HG03565 (cell line): ENCODE data around the gene ZCWPW1.
"Not testable (repeated sequence)": the region's sequence is repeated elsewhere in the genome, so short reads cannot be mapped to it uniquely, and the experiment has no call there.

ENCODE experiments used
- ATAC-seq: cut with Tn5 transposase; IDR thresholded peaks from one replicate; pipeline ENCODE4 v1.9.1; 2021; ENCODE audit warnings: mild to moderate bottlenecking, moderate library complexity; ENCODE audit not compliant: unreplicated experiment

ZCWPW1 gene

DNA sequence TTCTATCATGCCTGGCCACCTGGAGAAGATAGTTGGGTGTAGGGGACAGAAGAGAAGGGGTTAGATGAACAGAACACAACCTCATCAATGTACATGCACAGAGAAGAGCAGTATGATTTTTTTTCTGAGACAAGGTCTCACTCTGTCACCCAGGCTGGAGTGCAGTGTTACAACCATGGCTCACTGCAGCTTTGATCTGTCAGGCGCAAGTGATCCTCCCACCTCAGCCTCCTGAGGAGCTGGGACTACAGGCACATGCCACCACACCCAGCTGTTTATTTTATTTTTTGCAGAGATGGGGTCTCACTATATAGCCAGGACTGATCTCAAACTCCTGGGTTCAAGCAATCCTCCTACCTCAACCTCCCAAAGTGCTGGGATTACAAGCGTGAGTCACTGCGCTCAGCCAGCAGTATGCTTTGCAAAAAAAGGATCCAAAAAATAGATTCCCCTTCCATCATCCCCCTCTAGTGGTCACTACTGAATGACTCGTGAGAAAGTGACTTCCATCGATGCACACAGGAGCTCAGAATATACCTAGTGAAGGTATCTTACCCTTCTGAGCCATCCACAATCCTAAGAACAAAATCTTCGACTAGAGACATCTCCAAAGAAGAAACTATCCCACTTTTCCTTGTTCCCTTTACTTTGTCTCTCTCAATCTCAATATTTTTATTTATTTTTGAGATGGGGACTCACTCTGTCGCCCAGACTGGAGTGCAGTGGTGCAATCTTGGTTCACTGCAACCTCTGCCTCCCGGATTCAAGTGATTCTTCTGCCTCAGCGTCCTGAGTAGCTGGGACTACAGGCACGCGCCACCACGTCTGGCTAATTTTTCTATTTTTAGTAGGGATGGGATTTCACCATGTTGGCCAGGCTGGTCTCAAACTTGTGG, 21.0 kb downstream of the ZCWPW1 start:
- ATAC-seq = no peak

- ATAC-seq = no peak
Measured at GRCh38 chr7:100406767-100407166, 21.7 kb downstream of the ZCWPW1 start.

DNA sequence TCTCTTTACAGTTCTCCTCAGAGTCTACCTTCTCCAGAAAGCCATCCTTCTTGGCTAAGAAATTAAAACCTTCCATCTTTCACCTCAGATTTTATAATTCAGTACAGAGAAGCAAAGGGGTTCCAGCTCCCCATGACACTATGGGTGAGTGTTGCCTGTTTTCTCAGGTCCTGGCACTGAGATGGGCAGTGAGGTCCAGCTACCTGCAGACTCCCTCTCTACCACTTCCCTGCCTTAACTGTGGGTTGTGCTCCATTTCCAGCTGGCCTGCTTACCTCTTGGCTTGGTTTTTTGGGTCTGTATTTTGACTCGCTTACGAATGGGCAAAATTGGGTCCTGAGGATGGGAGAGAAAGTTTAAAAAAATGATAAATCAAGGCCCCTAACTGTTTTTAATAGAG, 26.3 kb downstream of the ZCWPW1 start:
- ATAC-seq = no peak

GRCh38 chr7:100401811-100402210, 26.7 kb downstream of the ZCWPW1 start:
- ATAC-seq = no peak

- no peak for ATAC-seq
Measured at GRCh38 chr7:100400656-100401055, 27.8 kb downstream of the ZCWPW1 start.

- no peak for ATAC-seq
Measured at GRCh38 chr7:100400041-100400440, 28.5 kb downstream of the ZCWPW1 start.

DNA sequence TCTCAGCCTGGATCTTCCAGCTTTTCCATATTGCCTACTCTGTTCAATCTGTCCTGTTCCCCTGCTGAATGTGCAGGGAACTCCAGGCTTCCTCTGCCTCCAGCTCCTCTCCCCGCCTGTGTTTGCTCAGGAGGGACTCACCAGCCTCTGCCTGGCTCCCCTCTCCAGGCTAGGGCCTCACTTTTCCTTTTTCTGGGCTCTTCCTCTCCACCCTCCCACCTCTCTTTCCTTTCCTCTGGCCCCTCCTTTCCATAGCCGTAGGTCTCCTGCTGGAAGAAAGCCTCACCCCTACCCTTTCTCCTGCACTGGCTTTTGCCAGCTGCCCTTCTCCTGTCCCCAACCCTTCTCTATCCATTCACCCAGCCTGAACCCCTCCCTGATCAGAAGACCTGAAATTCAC, 30.3 kb downstream of the ZCWPW1 start:
- ATAC-seq = no peak

DNA sequence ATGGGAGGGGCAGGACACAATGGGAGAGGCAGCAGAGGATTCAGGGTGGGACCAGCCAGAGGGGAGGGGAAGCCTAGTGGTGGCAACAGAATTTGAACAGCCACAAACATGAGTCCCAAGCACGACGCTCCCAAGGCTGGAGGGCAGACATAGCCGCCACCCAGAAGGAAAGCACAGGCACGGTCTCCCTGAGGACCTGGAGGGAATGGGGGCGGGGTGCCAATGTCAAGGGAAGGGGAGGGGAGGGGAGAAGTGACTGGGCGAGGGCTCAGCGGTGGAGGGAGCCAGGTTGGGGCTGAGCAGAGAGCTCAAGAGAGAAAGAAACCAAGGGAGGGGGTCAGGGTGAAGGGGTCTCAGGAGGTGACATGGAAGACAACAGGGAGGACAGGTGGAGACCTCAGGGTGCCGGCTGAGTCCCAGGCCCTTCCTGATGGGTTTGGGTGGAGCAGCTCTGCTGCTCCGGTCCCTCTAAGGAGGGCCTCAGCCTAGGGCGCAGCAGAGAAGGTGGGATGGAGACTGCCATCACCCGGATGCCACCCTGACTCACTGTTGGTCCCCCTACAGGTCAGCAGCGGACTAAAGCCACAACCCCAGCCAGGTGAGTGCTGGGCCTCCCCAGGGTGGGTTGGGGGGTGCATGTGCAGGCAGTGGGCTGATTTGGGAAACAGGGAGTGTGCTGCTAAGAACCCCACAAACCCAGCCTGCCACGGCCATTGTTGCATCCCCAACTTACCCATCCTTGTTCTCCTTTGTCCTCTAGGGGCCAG, 31.0 kb downstream of the ZCWPW1 start:
- ATAC-seq = no peak

GRCh38 chr7:100396421-100396982, 32.0 kb downstream of the ZCWPW1 start:
- ATAC-seq = peak; percentile 90

GRCh38 chr7:100394077-100394476, 34.4 kb downstream of the ZCWPW1 start:
- no peak for ATAC-seq

- ATAC-seq = no peak
Measured at GRCh38 chr7:100393233-100393905, 35.1 kb downstream of the ZCWPW1 start.

DNA sequence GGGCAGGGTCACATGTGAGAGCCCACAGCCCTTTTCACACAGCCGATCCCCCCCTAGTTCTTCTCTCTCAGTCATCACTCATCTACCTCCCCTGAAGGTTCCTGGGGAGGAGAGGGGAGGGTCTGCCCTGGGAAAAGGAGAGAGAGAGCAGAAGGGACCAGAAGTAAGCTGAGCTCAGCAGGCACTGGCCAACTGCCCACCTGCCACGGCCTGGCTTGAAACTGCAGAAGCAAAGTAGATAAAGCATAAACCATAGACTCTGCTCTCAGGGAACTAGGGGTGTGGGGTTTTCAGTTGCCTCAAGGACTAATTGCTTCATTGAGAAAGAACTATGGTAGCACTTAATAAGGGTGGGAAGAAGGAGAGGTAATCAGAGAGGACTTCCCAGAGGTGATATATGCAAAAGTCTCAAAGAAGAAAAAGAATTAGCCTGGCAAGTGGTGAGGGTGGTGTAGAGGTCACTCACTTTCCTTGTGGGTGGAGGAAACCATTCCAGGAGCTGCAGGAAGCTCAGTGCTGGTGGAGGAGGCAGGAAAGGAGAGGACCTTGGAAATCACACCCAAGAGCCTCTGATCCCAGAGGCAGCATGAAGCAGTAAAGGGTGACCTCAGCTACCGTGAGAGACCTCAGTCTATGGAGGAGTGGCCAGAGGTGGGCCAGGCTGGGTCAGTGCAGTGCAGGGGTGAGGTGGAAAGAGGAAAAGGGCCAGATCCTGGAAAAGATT, 38.1 kb downstream of the ZCWPW1 start:
- no peak for ATAC-seq

- ATAC-seq = no peak
Measured at GRCh38 chr7:100389437-100390088, 38.9 kb downstream of the ZCWPW1 start.

- ATAC-seq = no peak
Measured at GRCh38 chr7:100387695-100388094, 40.8 kb downstream of the ZCWPW1 start.

GRCh38 chr7:100386940-100387339, 41.6 kb downstream of the ZCWPW1 start:
- no peak for ATAC-seq

DNA sequence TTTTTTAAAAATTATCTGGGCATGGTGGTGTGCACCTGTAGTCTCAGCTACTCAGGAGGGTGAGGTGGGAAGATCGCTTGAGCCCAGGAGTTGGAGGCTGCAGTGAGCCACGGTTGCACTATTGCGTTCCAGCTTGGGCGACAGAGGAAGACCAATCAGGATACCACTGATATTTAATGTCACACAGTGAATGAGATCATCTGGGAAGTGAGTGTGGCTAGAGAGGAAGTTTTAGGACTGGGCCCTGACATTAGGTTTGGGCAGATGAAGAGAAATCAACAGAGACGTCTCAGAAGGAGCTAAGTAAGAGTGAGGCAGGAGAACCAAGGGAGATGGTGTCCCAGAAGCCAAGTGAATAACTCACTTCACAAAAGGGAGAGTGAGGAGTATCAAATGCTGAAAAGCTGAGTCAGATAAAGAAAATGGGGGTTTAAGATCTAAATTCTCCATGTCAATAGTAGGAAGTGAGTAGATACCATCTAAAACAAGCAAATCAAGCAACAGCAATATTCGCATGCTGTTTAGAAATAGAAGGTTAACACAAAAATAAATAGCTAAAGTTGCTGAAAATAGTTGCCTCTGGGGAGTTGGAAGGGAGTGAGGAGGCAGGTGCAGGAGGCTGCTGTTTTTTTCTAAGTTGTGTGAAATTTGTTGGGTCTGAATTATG, 43.7 kb downstream of the ZCWPW1 start:
- no peak for ATAC-seq

- ATAC-seq = not testable (repeated sequence)
Measured at GRCh38 chr7:100382234-100382853, 46.2 kb downstream of the ZCWPW1 start.

GRCh38 chr7:100381531-100382233, 46.8 kb downstream of the ZCWPW1 start:
- ATAC-seq = not testable (repeated sequence)
